ENCODE measurements around the gene NELFCD.

DNA sequence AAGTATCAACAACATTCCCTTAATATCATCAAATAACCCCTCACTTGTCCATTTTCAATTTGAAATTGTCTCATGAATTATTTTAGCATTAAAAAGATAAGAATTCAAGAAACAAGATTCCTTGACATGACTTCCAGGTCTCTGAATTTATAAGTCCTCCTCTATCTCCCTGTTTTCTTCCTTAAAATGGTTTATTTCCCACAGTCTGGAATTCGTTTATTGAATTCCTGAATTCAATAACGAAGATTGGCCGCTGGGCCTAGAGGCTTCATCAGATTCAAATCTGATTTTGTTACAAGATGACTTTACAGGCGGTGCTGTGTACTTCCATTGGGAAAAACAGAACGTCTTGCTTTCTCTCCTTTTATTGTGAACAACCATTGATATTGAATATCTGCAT lies 48.9 kb upstream of the NELFCD start:
- TF ChIP-seq, protein P1, sequence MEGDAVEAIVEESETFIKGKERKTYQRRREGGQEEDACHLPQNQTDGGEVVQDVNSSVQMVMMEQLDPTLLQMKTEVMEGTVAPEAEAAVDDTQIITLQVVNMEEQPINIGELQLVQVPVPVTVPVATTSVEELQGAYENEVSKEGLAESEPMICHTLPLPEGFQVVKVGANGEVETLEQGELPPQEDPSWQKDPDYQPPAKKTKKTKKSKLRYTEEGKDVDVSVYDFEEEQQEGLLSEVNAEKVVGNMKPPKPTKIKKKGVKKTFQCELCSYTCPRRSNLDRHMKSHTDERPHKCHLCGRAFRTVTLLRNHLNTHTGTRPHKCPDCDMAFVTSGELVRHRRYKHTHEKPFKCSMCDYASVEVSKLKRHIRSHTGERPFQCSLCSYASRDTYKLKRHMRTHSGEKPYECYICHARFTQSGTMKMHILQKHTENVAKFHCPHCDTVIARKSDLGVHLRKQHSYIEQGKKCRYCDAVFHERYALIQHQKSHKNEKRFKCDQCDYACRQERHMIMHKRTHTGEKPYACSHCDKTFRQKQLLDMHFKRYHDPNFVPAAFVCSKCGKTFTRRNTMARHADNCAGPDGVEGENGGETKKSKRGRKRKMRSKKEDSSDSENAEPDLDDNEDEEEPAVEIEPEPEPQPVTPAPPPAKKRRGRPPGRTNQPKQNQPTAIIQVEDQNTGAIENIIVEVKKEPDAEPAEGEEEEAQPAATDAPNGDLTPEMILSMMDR (IDR thresholded peaks at IDR 0.05), result no peak
- TF ChIP-seq POLR2AphosphoS5 (IDR thresholded peaks at IDR 0.05), result no peak

All from suprapubic skin (tissue), 3 donors.